Smooth muscle cell (in vitro differentiated cells): ENCODE measurements around the gene TIMM10. TPM values are rescaled to one million over a fixed set of nuclear protein-coding genes. Genes with fewer than 3 reads are reported as not detected.

ENCODE experiments used
- DNase-seq: peaks from one replicate; lab custom pipeline; 2025; ENCODE audit not compliant: unreplicated experiment; lab: John Stamatoyannopoulos, UW
- H2AFZ ChIP-seq: fragments of 200-600 bp; sonication (generic); 2 replicates; pipeline ENCODE4 v1.6.0; 2016; ENCODE audit warnings: antibody characterized with exemption, low read depth, mild to moderate bottlenecking
- H3F3A ChIP-seq: fragments of 200-600 bp; sonication (generic); 2 replicates; pipeline ENCODE4 v1.6.0; 2017; ENCODE audit warnings: antibody characterized with exemption, low read depth
- H3K27ac ChIP-seq: fragments of 200-600 bp; sonication (generic); 2 replicates; pipeline ENCODE4 v1.5.1; 2016; ENCODE audit warnings: low read depth, mild to moderate bottlenecking
- H3K27me3 ChIP-seq: fragments of 200-600 bp; sonication (generic); 2 replicates; pipeline ENCODE4 v1.6.1; 2016; ENCODE audit warnings: low read depth, mild to moderate bottlenecking
- H3K36me3 ChIP-seq: fragments of 200-600 bp; sonication (generic); 2 replicates; pipeline ENCODE4 v1.5.1; 2016; ENCODE audit warnings: low read depth
- H3K4me1 ChIP-seq: fragments of 200-600 bp; sonication (generic); 2 replicates; pipeline ENCODE4 v1.5.1; 2016; ENCODE audit warnings: low read depth
- H3K4me2 ChIP-seq: fragments of 200-600 bp; sonication (generic); 2 replicates; pipeline ENCODE4 v1.6.0; 2016; ENCODE audit warnings: mild to moderate bottlenecking
- H3K4me3 ChIP-seq: fragments of 200-600 bp; sonication (generic); 2 replicates; pipeline ENCODE4 v1.5.1; 2016; ENCODE audit warnings: mild to moderate bottlenecking
- H3K79me2 ChIP-seq: fragments of 200-600 bp; sonication (generic); 2 replicates; pipeline ENCODE4 v1.6.0; 2016; ENCODE audit warnings: low read depth, mild to moderate bottlenecking
- H3K9ac ChIP-seq: fragments of 200-600 bp; sonication (generic); 2 replicates; pipeline ENCODE4 v1.6.0; 2016; ENCODE audit warnings: low read depth
- H3K9me3 ChIP-seq: fragments of 200-600 bp; sonication (generic); replicated peaks from 2 replicates; pipeline ENCODE4 v1.5.1; 2016; ENCODE audit warnings: low read depth
- H4K20me1 ChIP-seq: fragments of 200-600 bp; sonication (generic); 2 replicates; pipeline ENCODE4 v1.6.0; 2016; ENCODE audit warnings: low read depth
- CTCF ChIP-seq: fragments of 200-600 bp; sonication (generic); IDR thresholded peaks from 2 replicates; pipeline ENCODE4 v1.5.1; 2017; ENCODE audit warnings: borderline replicate concordance, mild to moderate bottlenecking, antibody characterized with exemption; ENCODE audit not compliant: insufficient read depth, poor library complexity, severe bottlenecking
- WGBS: methylation state at CpG from one replicate; pipeline ENCODE4 v1.1.7; 2016; ENCODE audit warnings: low lambda C conversion rate; 5-methylcytosine and 5-hydroxymethylcytosine counted together
- polyA plus RNA-seq: library from polyadenylated mRNA; unstranded; fragments of >200 nt; fragmentation: Nextera tagmentation; extraction: Ambion mirVana; gene quantifications from 2 replicates; pipeline ENCODE4 v1.2.1, GENCODE V29; 2016
- total RNA-seq: library from RNA; depleted of rRNA; stranded (reverse); fragments of >200 nt; gene quantifications from 2 replicates; pipeline ENCODE4 v1.2.3, GENCODE V29; 2014

TIMM10 gene
- total and polyA plus RNA-seq, 2 experiments from 2014 or later, result 34.2 to 110 TPM

- Histone ChIP-seq H3K9ac (no peak overlapping the region), H3F3A (no peaks in the 10 kb centered on the region), H3K79me2 (peaks cover 9% of the 10 kb centered on the region), H3K4me3 (no peak overlapping the region), H3K9me3 (no peaks in the 10 kb centered on the region), H3K27ac (no peak overlapping the region), H3K36me3 (no peaks in the 10 kb centered on the region), H2AFZ (no peak overlapping the region), H3K4me1 (peaks cover 7% of the 10 kb centered on the region), H3K4me2 (no peak overlapping the region), H4K20me1 (no peaks in the 10 kb centered on the region), H3K27me3 (no peaks in the 10 kb centered on the region)
- 23% methylated on average over 7 of the region's 7 CpGs for WGBS
- peak; percentile 7 for DNase-seq
- TF ChIP-seq CTCF, result peak; percentile 91
These were observed 3.4 kb downstream of the TIMM10 start for GRCh38 chr11:57527056-57527631.

- no peak overlapping the region for H3K27ac ChIP-seq
- WGBS, result 93% methylated on average over 4 of the region's 4 CpGs
These were observed 7.1 kb downstream of the TIMM10 start for GRCh38 chr11:57523419-57523818.

GRCh38 chr11:57521116-57521515 lies 9.4 kb downstream of the TIMM10 start:
- no peaks in the 10 kb centered on the region for H4K20me1 ChIP-seq
- no peaks in the 10 kb centered on the region for H3K4me1 ChIP-seq
- no peaks in the 10 kb centered on the region for H3K9me3 ChIP-seq
- no peak overlapping the region for H3K27ac ChIP-seq
- H3K27me3 ChIP-seq, result peaks cover 9% of the 10 kb centered on the region
- no peaks in the 10 kb centered on the region for H3K36me3 ChIP-seq
- no peak for TF ChIP-seq CTCF
- WGBS, result 93% methylated on average over 2 of the region's 2 CpGs
- H3F3A ChIP-seq, result no peaks in the 10 kb centered on the region
- H3K4me3 ChIP-seq, result no peak overlapping the region
- no peaks in the 10 kb centered on the region for H3K79me2 ChIP-seq
- no peak overlapping the region for H2AFZ ChIP-seq
- H3K4me2 ChIP-seq, result no peak overlapping the region
- no peak overlapping the region for H3K9ac ChIP-seq
- no peak for DNase-seq

More at GRCh38 chr11:57523419-57523818, 7.1 kb downstream of the TIMM10 start:
- Histone ChIP-seq H3K27me3 (no peaks in the 10 kb centered on the region), H3K79me2 (no peaks in the 10 kb centered on the region), H3K9ac (no peak overlapping the region), H3K4me1 (no peaks in the 10 kb centered on the region), H3K36me3 (no peaks in the 10 kb centered on the region), H3K9me3 (no peaks in the 10 kb centered on the region), H2AFZ (no peak overlapping the region), H3K4me3 (no peak overlapping the region), H3K4me2 (no peak overlapping the region), H3F3A (no peaks in the 10 kb centered on the region), H4K20me1 (no peaks in the 10 kb centered on the region)
- no peak for DNase-seq
- no peak for TF ChIP-seq CTCF

- no peak overlapping the region for H3K27ac ChIP-seq
- 11% methylated on average over 5 of the region's 5 CpGs for WGBS
- no peaks in the 10 kb centered on the region for H3F3A ChIP-seq
- H3K9me3 ChIP-seq, result no peaks in the 10 kb centered on the region
- H3K4me3 ChIP-seq, result peak overlapping the region; percentile 65
- DNase-seq, result no peak
- H3K27me3 ChIP-seq, result peaks cover 10% of the 10 kb centered on the region
- H3K4me2 ChIP-seq, result peak overlapping the region; percentile 96
- H3K36me3 ChIP-seq, result no peaks in the 10 kb centered on the region
- peak overlapping the region; percentile 76 for H2AFZ ChIP-seq
- TF ChIP-seq CTCF, result no peak
- H3K4me1 ChIP-seq, result no peaks in the 10 kb centered on the region
- no peaks in the 10 kb centered on the region for H3K79me2 ChIP-seq
- no peaks in the 10 kb centered on the region for H4K20me1 ChIP-seq
- peak overlapping the region; percentile 31 for H3K9ac ChIP-seq
These were observed 14.5 kb downstream of the TIMM10 start for GRCh38 chr11:57516061-57516443.
